Colonic mucosa (tissue), 4 donors: Measurements from ENCODE around the gene EPS8L3. TPM values are rescaled to one million over a fixed set of nuclear protein-coding genes. Genes with fewer than 3 reads are reported as not detected.

Experiments
- DNase-seq: peaks from one replicate; pipeline ENCODE4 v3.0.0-alpha.2; 2020
- H3K27ac ChIP-seq: fragments of 200-600 bp; one replicate; pipeline ENCODE4 v1.8.0; 2021
- H3K27me3 ChIP-seq: fragments of 200-600 bp; one replicate; pipeline ENCODE4 v1.8.0; 2021
- H3K36me3 ChIP-seq: fragments of 200-600 bp; one replicate; pipeline ENCODE4 v1.8.0; 2021
- H3K4me1 ChIP-seq: fragments of 200-600 bp; one replicate; pipeline ENCODE4 v1.8.0; 2021; ENCODE audit warnings: mild to moderate bottlenecking
- H3K4me3 ChIP-seq: fragments of 200-600 bp; one replicate; pipeline ENCODE4 v1.8.0; 2021
- H3K9ac ChIP-seq, 2 donors: one replicate each; pipeline ENCODE4 v1.7.0; 2013; ENCODE audit warnings: control low read depth in 2 of 2, low read depth in 2 of 2, low read length in 2 of 2
- H3K9me3 ChIP-seq: fragments of 200-600 bp; one replicate; pipeline ENCODE4 v1.8.0; 2021
- intact Hi-C: fragments of 100-400 bp; cut with DNase I; formaldehyde crosslinking; loops from one replicate; pipeline ENCODE4 v1.14.1; 2022
- total RNA-seq, 2 donors: library from RNA; stranded (reverse); fragmentation: NEBNext Ultra II Directional in 1 of 2; extraction: Animal tissue kit (Norgen Biotek cat#: 25700) in 1 of 2; gene quantifications; one replicate each; pipeline ENCODE4 v1.2.1, GENCODE V29; 2021
- TF ChIP-seq, protein P1 (sequence below): fragments of 200-600 bp; IDR thresholded peaks from one replicate; pipeline ENCODE4 v1.8.0; 2022; ENCODE audit warnings: antibody characterized with exemption, mild to moderate bottlenecking
- donor health status: healthy.
- donor health status: DM: no; HTN: no; CAD: no.
- donor health status: DM: no; HTN: no; CAD: no.

EPS8L3 gene
- total RNA-seq, 2 donors from 2014 or later, result 283 to 290 TPM

GRCh38 chr1:109726007-109726406, 37.7 kb downstream of the EPS8L3 start:
- Histone ChIP-seq H3K9ac (no peak overlapping the region), H3K27ac (no peak overlapping the region)

GRCh38 chr1:109725510-109725909, 38.2 kb downstream of the EPS8L3 start:
- TF ChIP-seq, protein P1, sequence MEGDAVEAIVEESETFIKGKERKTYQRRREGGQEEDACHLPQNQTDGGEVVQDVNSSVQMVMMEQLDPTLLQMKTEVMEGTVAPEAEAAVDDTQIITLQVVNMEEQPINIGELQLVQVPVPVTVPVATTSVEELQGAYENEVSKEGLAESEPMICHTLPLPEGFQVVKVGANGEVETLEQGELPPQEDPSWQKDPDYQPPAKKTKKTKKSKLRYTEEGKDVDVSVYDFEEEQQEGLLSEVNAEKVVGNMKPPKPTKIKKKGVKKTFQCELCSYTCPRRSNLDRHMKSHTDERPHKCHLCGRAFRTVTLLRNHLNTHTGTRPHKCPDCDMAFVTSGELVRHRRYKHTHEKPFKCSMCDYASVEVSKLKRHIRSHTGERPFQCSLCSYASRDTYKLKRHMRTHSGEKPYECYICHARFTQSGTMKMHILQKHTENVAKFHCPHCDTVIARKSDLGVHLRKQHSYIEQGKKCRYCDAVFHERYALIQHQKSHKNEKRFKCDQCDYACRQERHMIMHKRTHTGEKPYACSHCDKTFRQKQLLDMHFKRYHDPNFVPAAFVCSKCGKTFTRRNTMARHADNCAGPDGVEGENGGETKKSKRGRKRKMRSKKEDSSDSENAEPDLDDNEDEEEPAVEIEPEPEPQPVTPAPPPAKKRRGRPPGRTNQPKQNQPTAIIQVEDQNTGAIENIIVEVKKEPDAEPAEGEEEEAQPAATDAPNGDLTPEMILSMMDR, result no peak
- Histone ChIP-seq H3K4me3 (no peak overlapping the region), H3K9ac (no peak overlapping the region), H3K27me3 (no peaks in the 10 kb centered on the region), H3K27ac (no peak overlapping the region), H3K4me1 (no peaks in the 10 kb centered on the region), H3K36me3 (no peaks in the 10 kb centered on the region), H3K9me3 (no peaks in the 10 kb centered on the region)
- no peak for DNase-seq
- intact Hi-C loops, result no loop called here

More at GRCh38 chr1:109726007-109726406, 37.7 kb downstream of the EPS8L3 start:
- no peaks in the 10 kb centered on the region for H3K4me1 ChIP-seq
- TF ChIP-seq, protein P1, result no peak
- intact Hi-C loops, result no loop called here
- no peak overlapping the region for H3K4me3 ChIP-seq
- H3K27me3 ChIP-seq, result no peaks in the 10 kb centered on the region
- no peak for DNase-seq
- H3K36me3 ChIP-seq, result no peaks in the 10 kb centered on the region
- no peaks in the 10 kb centered on the region for H3K9me3 ChIP-seq

GRCh38 chr1:109724933-109725332, 38.8 kb downstream of the EPS8L3 start:
- Histone ChIP-seq H3K36me3 (no peaks in the 10 kb centered on the region), H3K9me3 (no peaks in the 10 kb centered on the region), H3K9ac (no peak overlapping the region), H3K4me3 (no peak overlapping the region), H3K4me1 (no peaks in the 10 kb centered on the region), H3K27ac (no peak overlapping the region), H3K27me3 (no peaks in the 10 kb centered on the region)
- intact Hi-C loops, result no loop called here
- TF ChIP-seq, protein P1, result no peak
- DNase-seq, result no peak

GRCh38 chr1:109722908-109723691, 40.6 kb downstream of the EPS8L3 start:
- H3K9ac ChIP-seq, result no peak overlapping the region
- TF ChIP-seq, protein P1, result no peak
- no peak for DNase-seq
- H3K27me3 ChIP-seq, result no peaks in the 10 kb centered on the region
- intact Hi-C loops, result no loop called here
- H3K36me3 ChIP-seq, result no peaks in the 10 kb centered on the region
- H3K4me3 ChIP-seq, result no peak overlapping the region
- no peaks in the 10 kb centered on the region for H3K9me3 ChIP-seq
- no peaks in the 10 kb centered on the region for H3K4me1 ChIP-seq
- H3K27ac ChIP-seq, result no peak overlapping the region

GRCh38 chr1:109721971-109722370, 41.8 kb downstream of the EPS8L3 start:
- Histone ChIP-seq H3K9ac (no peak overlapping the region), H3K27ac (no peak overlapping the region), H3K27me3 (no peaks in the 10 kb centered on the region), H3K4me1 (no peaks in the 10 kb centered on the region), H3K4me3 (no peak overlapping the region), H3K9me3 (no peaks in the 10 kb centered on the region), H3K36me3 (no peaks in the 10 kb centered on the region)
- DNase-seq, result no peak
- intact Hi-C loops, result no loop called here
- TF ChIP-seq, protein P1, result no peak
